Measurements from ENCODE around the gene OLAH. TPM values are rescaled to one million over a fixed set of nuclear protein-coding genes. Genes with fewer than 3 reads are reported as not detected.
A peak's percentile ranks its signal among the peaks of the same experiment; 100 is the strongest.

The OLAH gene
- polyA plus RNA-seq, 3 donors: 0.09 TPM; not detected in 2

- Mint-ChIP-seq H3K4me3 (no peak overlapping the region), H3K36me3 (no peaks in the 10 kb centered on the region), H3K27me3 (ENCODE audit: low read depth in 3 of 3) (peaks cover 4 to 10% (median 4%) of the 10 kb centered on the region in 3 donors), H3K9me3 (no peaks in the 10 kb centered on the region), H3K4me1 (peaks cover 9% of the 10 kb centered on the region), H3K27ac (no peak overlapping the region)
- peaks cover 2 to 6% of the 10 kb centered on the region in 2 donors for H3K27me3 ChIP-seq (ENCODE audit: control insufficient read depth in 2 of 2, insufficient read depth in 2 of 2, low read length in 2 of 2)
- H3K4me2 ChIP-seq (replicated peaks; ENCODE audit: extremely low read depth, low read length, poor library complexity, severe bottlenecking): no peak overlapping the region
- H3K4me3 ChIP-seq (replicated peaks in 1 of 3; ENCODE audit: low read depth in 2 of 3, low read length in 3 of 3): no peak overlapping the region
- intact Hi-C loops (cut with micrococcal nuclease): no loop called here
- H3K9me3 ChIP-seq (replicated peaks in 1 of 2; ENCODE audit: control insufficient read depth in 1 of 2, insufficient read depth in 1 of 2, low read length in 2 of 2): no peaks in the 10 kb centered on the region
- no peak for TF ChIP-seq CTCF (IDR thresholded peaks at IDR 0.05)
- WGBS (ENCODE audit: insufficient coverage): 100% methylated on average over 4 of the region's 16 CpGs
- no peak overlapping the region for H3K27ac ChIP-seq (ENCODE audit: low read depth in 1 of 2, low read length in 2 of 2)
- no peak overlapping the region for H3K9ac ChIP-seq (ENCODE audit: insufficient read depth, low read length, poor library complexity, severe bottlenecking)
- peaks cover 18 to 21% of the 10 kb centered on the region in 2 donors for H3K4me1 ChIP-seq (ENCODE audit: control insufficient read depth in 1 of 2, insufficient read depth in 2 of 2, low read length in 2 of 2)
- no peak for DNase-seq
- H2AFZ ChIP-seq (ENCODE audit: insufficient read depth, low read depth, low read length, poor library complexity, severe bottlenecking): no peak overlapping the region
- peaks cover 4% of the 10 kb centered on the region for H3K79me2 ChIP-seq (ENCODE audit: insufficient read depth, low read length)
- H3K36me3 ChIP-seq (replicated peaks in 1 of 2; ENCODE audit: control insufficient read depth in 1 of 2, insufficient read depth in 2 of 2, low read length in 2 of 2): no peaks in the 10 kb centered on the region
- H4K20me1 ChIP-seq (ENCODE audit: insufficient read depth, low read length): no peaks in the 10 kb centered on the region
Measured at GRCh38 chr10:15092855-15093408, 49.2 kb downstream of the OLAH start.

- Histone ChIP-seq H3K4me3 (replicated peaks in 1 of 3; ENCODE audit: low read depth in 2 of 3, low read length in 3 of 3) (peak overlapping the region; percentile 67 to 81 (median 81)), H4K20me1 (ENCODE audit: insufficient read depth, low read length) (peaks cover 29% of the 10 kb centered on the region), H3K36me3 (replicated peaks in 1 of 2; ENCODE audit: control insufficient read depth in 1 of 2, insufficient read depth in 2 of 2, low read length in 2 of 2) (peaks cover 0 to 16% of the 10 kb centered on the region in 2 donors), H3K9ac (ENCODE audit: insufficient read depth, low read length, poor library complexity, severe bottlenecking) (peak overlapping the region; percentile 95), H3K27me3 (ENCODE audit: control insufficient read depth in 2 of 2, insufficient read depth in 2 of 2, low read length in 2 of 2) (no peaks in the 10 kb centered on the region), H3K9me3 (replicated peaks in 1 of 2; ENCODE audit: control insufficient read depth in 1 of 2, insufficient read depth in 1 of 2, low read length in 2 of 2) (no peaks in the 10 kb centered on the region), H3K4me1 (ENCODE audit: control insufficient read depth in 1 of 2, insufficient read depth in 2 of 2, low read length in 2 of 2) (peaks cover 19 to 21% of the 10 kb centered on the region in 2 donors), H3K27ac (ENCODE audit: low read depth in 1 of 2, low read length in 2 of 2) (peak overlapping the region; percentile 95 to 96), H3K79me2 (ENCODE audit: insufficient read depth, low read length) (peaks cover 40% of the 10 kb centered on the region), H2AFZ (ENCODE audit: insufficient read depth, low read depth, low read length, poor library complexity, severe bottlenecking) (peak overlapping the region; percentile 93), H3K4me2 (replicated peaks; ENCODE audit: extremely low read depth, low read length, poor library complexity, severe bottlenecking) (peak overlapping the region; percentile 96)
- no peaks in the 10 kb centered on the region for H3K9me3 Mint-ChIP-seq
- no peak for DNase-seq
- WGBS (ENCODE audit: insufficient coverage): 0% methylated on average over 10 of the region's 11 CpGs
- no peak for TF ChIP-seq CTCF (IDR thresholded peaks at IDR 0.05)
- intact Hi-C loops (cut with micrococcal nuclease): loop anchor here (5.0 kb wide), 3 partner anchors 71 to 259 kb away; partner anchors contain the start of genes DCLRE1C (in 2 of the 2), CDNF (in 1 of the 2), HSPA14 (in 1 of the 2) and MSANTD7 (in 1 of the 2)
- H3K27ac Mint-ChIP-seq: peak overlapping the region; percentile 97 to 99 (median 98)
- peaks cover 0 to 8% (median 2%) of the 10 kb centered on the region in 3 donors for H3K27me3 Mint-ChIP-seq (ENCODE audit: low read depth in 3 of 3)
- H3K36me3 Mint-ChIP-seq: peaks cover 13 to 16% of the 10 kb centered on the region in 2 donors
- peaks cover 23% of the 10 kb centered on the region for H3K4me1 Mint-ChIP-seq
- peak overlapping the region; percentile 98 to 99 for H3K4me3 Mint-ChIP-seq
Measured at GRCh38 chr10:15096661-15097010, 52.9 kb downstream of the OLAH start.

All from CD14-positive monocyte (primary cell).